ENCODE measurements around the gene ENTHD1. TPM values are rescaled to one million over a fixed set of nuclear protein-coding genes. Genes with fewer than 3 reads are reported as not detected.

Gene ENTHD1
- total RNA-seq, 1 experiment from 2014 or later = not detected

Other genes starting within 250 kb of the ENTHD1 start
- gene GRAP2, start 7.3 kb upstream of the ENTHD1 start, total RNA-seq (2014; rRNA removed; shearing (Covaris generic); ENCODE audit: low replicate concordance) = not detected in 2 replicates
- gene TMA7B, start 66.6 kb upstream of the ENTHD1 start, total RNA-seq (2014; rRNA removed; shearing (Covaris generic); ENCODE audit: low replicate concordance) = not detected in 2 replicates
- not detected in 2 replicates for gene FAM83F, start 101.2 kb upstream of the ENTHD1 start, total RNA-seq (2014; rRNA removed; shearing (Covaris generic); ENCODE audit: low replicate concordance)

Measured in Caki2 (cell line).